ENCODE results near the gene ACBD4. TPM values are rescaled to one million over a fixed set of nuclear protein-coding genes. Genes with fewer than 3 reads are reported as not detected.
A peak's percentile ranks its signal among the peaks of the same experiment; 100 is the strongest.

Gene ACBD4
- total and polyA plus RNA-seq, 2 donors (not counting 3 experiments of a cell fraction or from before 2014, with no cell fraction given), result 4.5 to 7.5 TPM

DNA sequence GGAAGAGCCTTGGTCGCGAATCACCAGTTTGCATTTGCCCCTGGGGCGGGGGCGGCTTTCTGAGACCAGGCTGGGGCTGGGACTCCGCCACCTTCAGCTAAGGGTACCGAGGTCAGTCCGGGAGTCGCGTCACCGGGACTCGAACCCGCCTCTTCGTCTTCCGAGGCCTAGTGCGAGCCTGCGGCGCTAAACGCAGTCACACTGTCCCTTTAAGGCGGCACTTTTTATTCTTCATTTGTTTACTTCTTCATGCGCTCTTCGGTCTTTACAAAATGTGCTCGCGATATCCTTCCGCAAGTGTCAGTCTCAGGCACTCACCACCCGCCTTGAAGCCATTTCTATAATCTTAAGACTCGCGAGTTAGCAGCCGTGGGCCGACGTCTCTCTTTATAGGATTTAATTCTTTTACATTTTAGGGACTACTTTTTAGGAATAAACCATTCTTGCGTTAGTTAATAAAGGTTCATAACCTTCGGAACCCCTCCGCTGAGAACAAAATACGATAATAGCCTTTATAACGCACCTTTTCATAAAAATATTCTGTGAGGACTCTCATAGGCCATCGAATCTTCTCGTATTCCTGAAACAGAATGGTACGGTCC lies 12.2 kb downstream of the ACBD4 start:
- intact Hi-C loops (cut with micrococcal nuclease), result loop anchor here (1.0 to 10.0 kb wide), 4 partner anchors 12 to 227 kb away; partner anchors contain the start of genes ACBD4, HEXIM2 and MAP3K14
- Histone ChIP-seq H3K79me2 (ENCODE audit: control insufficient read depth, insufficient read depth, low read length) (peaks cover 30% of the 10 kb centered on the region), H3K4me1 (ENCODE audit: control insufficient read depth, extremely low read depth, insufficient read depth, low read length) (peaks cover 24% of the 10 kb centered on the region), H3K9me1 (replicated peaks; ENCODE audit: control insufficient read depth, extremely low read depth, insufficient read depth, low read length) (no peaks in the 10 kb centered on the region), H4K20me1 (replicated peaks; ENCODE audit: control insufficient read depth, extremely low read depth, insufficient read depth, low read length) (no peaks in the 10 kb centered on the region), H3K9me3 (replicated peaks; ENCODE audit: control insufficient read depth, insufficient read depth, low read length) (no peaks in the 10 kb centered on the region), H2AFZ (ENCODE audit: low read depth, low read length) (peak overlapping the region; percentile 2), H3K9ac (replicated peaks; ENCODE audit: extremely low read depth, insufficient read depth, low read length) (peak overlapping the region; percentile 99), H3K27me3 (ENCODE audit: control insufficient read depth in 2 of 2, insufficient read depth in 2 of 2, low read length in 2 of 2) (no peaks in the 10 kb centered on the region), H3K27ac (ENCODE audit: insufficient read depth, low read depth, low read length) (peak overlapping the region; percentile 97), H3K4me3 (replicated peaks in 1 of 3; ENCODE audit: insufficient read depth in 1 of 3, low read depth in 1 of 3, low read length in 3 of 3) (peak overlapping the region; percentile 11 to 82 (median 47)), H3K36me3 (ENCODE audit: control insufficient read depth in 2 of 2, extremely low read depth in 1 of 2, insufficient read depth in 2 of 2, low read length in 2 of 2) (no peaks in the 10 kb centered on the region), H3K4me2 (ENCODE audit: insufficient read depth, low read length) (peak overlapping the region; percentile 57)
- POLR2A ChIA-PET, result interaction anchor here (0.7 to 6.1 kb wide), 15 partner anchors 8 to 245 kb away, joined by 3 to 189 read pairs (median 7); partner anchors contain the start of genes ACBD4, HEXIM2 and NMT1
- no peak for TF ChIP-seq JUN (IDR thresholded peaks at IDR 0.05; ENCODE audit: borderline replicate concordance, insufficient read depth, insufficient read length, low read depth)
- dilution Hi-C loops (cut with MboI; ENCODE audit: extremely low pct_ligation_motif_present, low sequenced_read_pairs), result no loop called here
- FAIRE-seq, result no peak
- DNase-seq (ENCODE audit: low read depth, low spot score), result peak; percentile 90
- BruUV-seq (replicated peaks), result no TSS peak
- CTCF ChIA-PET, result interaction anchor here (1.0 to 10.4 kb wide), 7 partner anchors 11 to 87 kb away, joined by 3 to 393 read pairs (median 10); partner anchors contain the start of genes ACBD4, HEXIM2 and NMT1

DNA sequence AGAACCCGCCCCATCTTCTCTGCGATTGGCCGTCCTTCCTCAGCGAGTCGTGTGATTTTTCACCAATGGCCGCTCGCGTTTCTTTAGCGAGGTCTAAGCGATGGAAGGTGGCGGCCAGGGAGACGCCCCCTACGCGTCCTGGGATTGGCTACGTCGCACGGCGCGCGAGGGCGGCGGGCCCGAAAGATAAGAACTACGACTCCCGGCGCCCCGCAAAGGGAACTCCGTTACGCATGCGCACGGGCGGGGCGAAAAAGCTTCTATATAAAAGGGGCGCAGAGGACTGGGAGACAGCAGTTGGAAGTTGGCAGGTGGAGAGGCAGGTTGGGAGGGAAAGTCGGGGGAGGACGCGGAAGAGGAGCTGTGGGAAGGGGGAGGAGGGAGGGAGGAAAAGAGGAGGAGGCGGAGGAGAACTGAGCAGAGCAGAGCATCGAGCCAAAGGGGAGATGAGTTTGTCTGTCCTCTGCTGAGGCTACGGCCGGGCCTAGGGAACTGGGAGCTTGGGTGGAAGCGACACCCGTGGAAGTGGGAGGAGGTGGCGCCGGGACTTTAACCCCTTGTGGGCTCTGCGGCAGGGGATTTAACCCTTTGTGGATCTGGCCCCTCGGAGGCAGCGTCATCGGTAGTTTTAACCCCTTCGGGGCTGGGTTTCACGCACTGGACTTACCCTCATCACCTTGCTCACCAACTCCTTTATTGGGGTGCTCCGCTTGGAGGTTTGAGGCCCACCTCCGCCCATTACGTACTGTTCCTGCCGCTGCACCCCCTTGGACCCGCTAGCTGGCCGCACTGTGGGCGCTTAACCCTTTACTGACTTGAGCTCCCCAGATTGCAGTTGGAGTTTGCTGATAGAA lies 12.9 kb downstream of the ACBD4 start, which contains the start of gene HEXIM1:
Gene HEXIM1, plus strand, starts transcription at position 293 of the 854 bp plus-strand sequence. CDS start 716 bp downstream, outside the sequence.
- peak; percentile 98 for FAIRE-seq
- dilution Hi-C loops (cut with MboI; ENCODE audit: extremely low pct_ligation_motif_present, low sequenced_read_pairs), result no loop called here

More for the DNA sequence above, 12.9 kb downstream of the ACBD4 start, which contains the start of gene HEXIM1:
- Histone ChIP-seq H3K4me3 (replicated peaks in 1 of 3; ENCODE audit: insufficient read depth in 1 of 3, low read depth in 1 of 3, low read length in 3 of 3) (peak within 1 kb of the TSS; percentile 68 to 95 (median 90)), H4K20me1 (replicated peaks; ENCODE audit: control insufficient read depth, extremely low read depth, insufficient read depth, low read length) (no peaks in the 10 kb centered on the region), H3K36me3 (ENCODE audit: control insufficient read depth in 2 of 2, extremely low read depth in 1 of 2, insufficient read depth in 2 of 2, low read length in 2 of 2) (no peaks in the 10 kb centered on the region), H3K4me1 (ENCODE audit: control insufficient read depth, extremely low read depth, insufficient read depth, low read length) (peaks cover 24% of the 10 kb centered on the region), H3K79me2 (ENCODE audit: control insufficient read depth, insufficient read depth, low read length) (peaks cover 30% of the 10 kb centered on the region), H3K4me2 (ENCODE audit: insufficient read depth, low read length) (peak within 1 kb of the TSS; percentile 85), H3K9ac (replicated peaks; ENCODE audit: extremely low read depth, insufficient read depth, low read length) (peak within 1 kb of the TSS; percentile 99), H3K27me3 (ENCODE audit: control insufficient read depth in 2 of 2, insufficient read depth in 2 of 2, low read length in 2 of 2) (no peaks in the 10 kb centered on the region), H3K9me3 (replicated peaks; ENCODE audit: control insufficient read depth, insufficient read depth, low read length) (no peaks in the 10 kb centered on the region), H2AFZ (ENCODE audit: low read depth, low read length) (peak within 1 kb of the TSS; percentile 49), H3K9me1 (replicated peaks; ENCODE audit: control insufficient read depth, extremely low read depth, insufficient read depth, low read length) (no peaks in the 10 kb centered on the region), H3K27ac (ENCODE audit: insufficient read depth, low read depth, low read length) (peak within 1 kb of the TSS; percentile 97)
- intact Hi-C loops (cut with micrococcal nuclease), result loop anchor here (1.0 to 10.0 kb wide), 5 partner anchors 13 to 226 kb away; partner anchors contain the start of genes ACBD4, HEXIM2 and MAP3K14
- TF ChIP-seq POLR2A (IDR thresholded peaks at IDR 0.05; ENCODE audit: low read depth, low read length) (peak; percentile 100), FOS (IDR thresholded peaks at IDR 0.05; ENCODE audit: borderline replicate concordance, insufficient read depth, low read length) (no peak), EZH2 (IDR thresholded peaks at IDR 0.05; ENCODE audit: borderline replicate concordance, low read depth, low read length, severe bottlenecking) (no peak), GATA2 (IDR thresholded peaks at IDR 0.05; ENCODE audit: insufficient read depth, insufficient read length, low read depth, low read length) (no peak), JUN (IDR thresholded peaks at IDR 0.05; ENCODE audit: borderline replicate concordance, insufficient read depth, insufficient read length, low read depth) (no peak), POLR2AphosphoS5 (IDR thresholded peaks at IDR 0.05; ENCODE audit: insufficient read depth, low read depth, low read length) (peak; percentile 100), MYC (IDR thresholded peaks at IDR 0.05; ENCODE audit: low read depth, low read length) (peak; percentile 20)
- TF ChIP-seq, protein P1, sequence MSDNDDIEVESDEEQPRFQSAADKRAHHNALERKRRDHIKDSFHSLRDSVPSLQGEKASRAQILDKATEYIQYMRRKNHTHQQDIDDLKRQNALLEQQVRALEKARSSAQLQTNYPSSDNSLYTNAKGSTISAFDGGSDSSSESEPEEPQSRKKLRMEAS (IDR thresholded peaks at IDR 0.05; ENCODE audit: insufficient read depth, insufficient read length), result no peak
- TF ChIP-seq, protein P2, sequence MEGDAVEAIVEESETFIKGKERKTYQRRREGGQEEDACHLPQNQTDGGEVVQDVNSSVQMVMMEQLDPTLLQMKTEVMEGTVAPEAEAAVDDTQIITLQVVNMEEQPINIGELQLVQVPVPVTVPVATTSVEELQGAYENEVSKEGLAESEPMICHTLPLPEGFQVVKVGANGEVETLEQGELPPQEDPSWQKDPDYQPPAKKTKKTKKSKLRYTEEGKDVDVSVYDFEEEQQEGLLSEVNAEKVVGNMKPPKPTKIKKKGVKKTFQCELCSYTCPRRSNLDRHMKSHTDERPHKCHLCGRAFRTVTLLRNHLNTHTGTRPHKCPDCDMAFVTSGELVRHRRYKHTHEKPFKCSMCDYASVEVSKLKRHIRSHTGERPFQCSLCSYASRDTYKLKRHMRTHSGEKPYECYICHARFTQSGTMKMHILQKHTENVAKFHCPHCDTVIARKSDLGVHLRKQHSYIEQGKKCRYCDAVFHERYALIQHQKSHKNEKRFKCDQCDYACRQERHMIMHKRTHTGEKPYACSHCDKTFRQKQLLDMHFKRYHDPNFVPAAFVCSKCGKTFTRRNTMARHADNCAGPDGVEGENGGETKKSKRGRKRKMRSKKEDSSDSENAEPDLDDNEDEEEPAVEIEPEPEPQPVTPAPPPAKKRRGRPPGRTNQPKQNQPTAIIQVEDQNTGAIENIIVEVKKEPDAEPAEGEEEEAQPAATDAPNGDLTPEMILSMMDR (IDR thresholded peaks at IDR 0.05; ENCODE audit: extremely low read depth in 1 of 2, insufficient read depth in 1 of 2, low read depth in 1 of 2, low read length in 2 of 2), result no peak
- POLR2A ChIA-PET, result interaction anchor here (0.5 to 6.1 kb wide), 20 partner anchors 9 to 244 kb away, joined by 3 to 189 read pairs (median 5); partner anchors contain the start of genes ACBD4, HEXIM2 and NMT1
- no TSS peak for BruUV-seq (replicated peaks)
- CTCF ChIA-PET, result interaction anchor here (0.8 to 10.4 kb wide), 17 partner anchors 9 to 168 kb away, joined by 3 to 393 read pairs (median 9); partner anchors contain the start of genes ACBD4, HEXIM2, MAP3K14 and NMT1
- peak; percentile 100 for DNase-seq (ENCODE audit: low read depth, low spot score)
